ENCODE results near the gene TNPO2.

DNA sequence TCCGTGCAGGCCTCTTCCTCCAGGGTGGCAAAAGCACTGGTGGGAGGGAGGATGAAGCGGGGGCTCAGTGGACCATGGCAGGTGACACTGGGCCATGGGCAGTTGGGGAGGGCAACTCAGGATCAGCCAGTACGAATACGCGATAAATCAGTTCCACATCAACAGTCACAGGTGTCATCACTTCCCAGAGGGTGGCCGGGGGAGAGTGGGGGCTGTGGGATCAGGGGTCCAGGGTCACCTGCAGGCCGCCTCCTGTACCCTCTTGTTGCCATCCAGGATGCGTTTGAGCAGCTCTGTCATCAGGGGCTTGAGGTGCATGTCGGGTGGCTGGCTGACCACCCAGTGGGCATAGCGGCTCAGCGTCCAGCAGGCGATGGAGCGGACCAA, 17.4 kb downstream of the TNPO2 start:
- TF ChIP-seq EZH2 (IDR thresholded peaks at IDR 0.05) (no peak), POLR2AphosphoS5 (IDR thresholded peaks at IDR 0.05; ENCODE audit: borderline replicate concordance, low read depth, low read length) (no peak)

All from SK-N-MC (cell line).